ENCODE measurements around the gene GLYAT. TPM values are rescaled to one million over a fixed set of nuclear protein-coding genes. Genes with fewer than 3 reads are reported as not detected.

GLYAT gene
- total RNA-seq, 3 donors from 2014 or later, result 15.8 TPM; not detected in 2

- no peak overlapping the region for H3K27ac ChIP-seq
- H3K4me1 ChIP-seq, result no peaks in the 10 kb centered on the region
- H3K27me3 ChIP-seq, result no peaks in the 10 kb centered on the region
- TF ChIP-seq POLR2AphosphoS5 (IDR thresholded peaks at IDR 0.05) (no peak), POLR2A (IDR thresholded peaks at IDR 0.05) (no peak)
- TF ChIP-seq, protein P1, sequence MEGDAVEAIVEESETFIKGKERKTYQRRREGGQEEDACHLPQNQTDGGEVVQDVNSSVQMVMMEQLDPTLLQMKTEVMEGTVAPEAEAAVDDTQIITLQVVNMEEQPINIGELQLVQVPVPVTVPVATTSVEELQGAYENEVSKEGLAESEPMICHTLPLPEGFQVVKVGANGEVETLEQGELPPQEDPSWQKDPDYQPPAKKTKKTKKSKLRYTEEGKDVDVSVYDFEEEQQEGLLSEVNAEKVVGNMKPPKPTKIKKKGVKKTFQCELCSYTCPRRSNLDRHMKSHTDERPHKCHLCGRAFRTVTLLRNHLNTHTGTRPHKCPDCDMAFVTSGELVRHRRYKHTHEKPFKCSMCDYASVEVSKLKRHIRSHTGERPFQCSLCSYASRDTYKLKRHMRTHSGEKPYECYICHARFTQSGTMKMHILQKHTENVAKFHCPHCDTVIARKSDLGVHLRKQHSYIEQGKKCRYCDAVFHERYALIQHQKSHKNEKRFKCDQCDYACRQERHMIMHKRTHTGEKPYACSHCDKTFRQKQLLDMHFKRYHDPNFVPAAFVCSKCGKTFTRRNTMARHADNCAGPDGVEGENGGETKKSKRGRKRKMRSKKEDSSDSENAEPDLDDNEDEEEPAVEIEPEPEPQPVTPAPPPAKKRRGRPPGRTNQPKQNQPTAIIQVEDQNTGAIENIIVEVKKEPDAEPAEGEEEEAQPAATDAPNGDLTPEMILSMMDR (IDR thresholded peaks at IDR 0.05), result no peak
- no peak overlapping the region for H3K4me3 ChIP-seq
- peaks cover 0 to 31% of the 10 kb centered on the region in 2 donors for H3K9me3 ChIP-seq
- DNase-seq (ENCODE audit: low spot score in 2 of 2), result no peak
- no peaks in the 10 kb centered on the region for H3K36me3 ChIP-seq
- intact Hi-C loops (cut with DNase I; ENCODE audit: low total_unique reads), result no loop called here
Measured at GRCh38 chr11:58742981-58743880, 11.5 kb upstream of the GLYAT start.

DNA sequence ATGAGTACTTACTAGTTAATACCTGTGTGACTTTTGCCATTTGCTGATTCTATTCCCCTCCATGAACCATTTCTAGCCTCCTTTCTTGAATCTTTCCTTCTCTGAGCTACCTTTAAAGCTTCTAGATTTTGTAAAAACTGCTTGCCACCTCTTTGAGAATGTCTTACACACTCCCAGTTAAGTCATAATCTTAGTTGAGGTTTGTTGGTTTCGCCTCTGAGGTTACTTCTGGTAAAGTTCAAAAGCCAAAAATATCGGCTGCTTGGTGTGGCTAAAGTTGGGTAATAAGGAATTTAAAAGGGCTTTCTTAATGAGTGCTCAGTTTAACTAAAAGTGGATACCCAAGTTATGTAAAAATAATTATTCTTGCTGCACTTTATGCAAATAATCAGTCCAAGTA, 10.4 kb upstream of the GLYAT start:
- no peaks in the 10 kb centered on the region for H3K27me3 ChIP-seq
- H3K36me3 ChIP-seq, result no peaks in the 10 kb centered on the region
- no peak overlapping the region for H3K4me3 ChIP-seq
- intact Hi-C loops (cut with DNase I; ENCODE audit: low total_unique reads), result no loop called here
- no peak for TF ChIP-seq POLR2A (IDR thresholded peaks at IDR 0.05)
- no peak for TF ChIP-seq POLR2AphosphoS5 (IDR thresholded peaks at IDR 0.05)
- TF ChIP-seq, protein P1 (IDR thresholded peaks at IDR 0.05), result no peak
- H3K4me1 ChIP-seq, result no peaks in the 10 kb centered on the region
- DNase-seq (ENCODE audit: low spot score in 2 of 2), result no peak
- no peak overlapping the region for H3K27ac ChIP-seq
- H3K9me3 ChIP-seq, result peaks cover 0 to 31% of the 10 kb centered on the region in 2 donors

- TF ChIP-seq, protein P1 (IDR thresholded peaks at IDR 0.05), result no peak
- no peak for TF ChIP-seq POLR2AphosphoS5 (IDR thresholded peaks at IDR 0.05)
- TF ChIP-seq POLR2A (IDR thresholded peaks at IDR 0.05), result no peak
- no peaks in the 10 kb centered on the region for H3K4me1 ChIP-seq
- intact Hi-C loops (cut with DNase I; ENCODE audit: low total_unique reads), result no loop called here
- H3K36me3 ChIP-seq, result no peaks in the 10 kb centered on the region
- H3K27ac ChIP-seq, result no peak overlapping the region
- H3K4me3 ChIP-seq, result no peak overlapping the region
- no peaks in the 10 kb centered on the region for H3K27me3 ChIP-seq
- peaks cover 0 to 31% of the 10 kb centered on the region in 2 donors for H3K9me3 ChIP-seq
- no peak for DNase-seq (ENCODE audit: low spot score in 2 of 2)
Measured at GRCh38 chr11:58741127-58741526, 9.4 kb upstream of the GLYAT start.

DNA sequence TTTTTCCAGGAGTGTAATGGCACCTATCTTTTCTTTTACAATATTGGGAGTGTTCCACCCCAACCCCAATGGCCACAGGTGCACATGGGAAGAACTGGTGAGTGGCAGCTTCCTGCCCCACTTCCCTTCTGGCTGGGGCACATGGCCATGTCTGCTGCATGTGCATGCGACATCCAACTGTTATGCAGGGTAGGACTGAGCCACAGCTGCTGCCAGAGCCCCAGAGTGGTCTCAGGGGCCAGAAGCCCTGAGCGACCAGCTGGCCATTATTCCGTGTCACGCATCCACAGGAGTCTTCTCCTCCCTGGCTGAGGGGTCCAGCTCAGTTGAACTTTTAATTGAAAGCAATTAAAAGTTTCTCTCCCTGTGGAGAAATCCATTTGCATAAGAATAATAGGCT, 8.7 kb upstream of the GLYAT start:
- no peak overlapping the region for H3K27ac ChIP-seq
- H3K9me3 ChIP-seq, result peaks cover 0 to 31% of the 10 kb centered on the region in 2 donors

More for the DNA sequence above, 8.7 kb upstream of the GLYAT start:
- H3K4me1 ChIP-seq, result no peaks in the 10 kb centered on the region
- H3K36me3 ChIP-seq, result no peaks in the 10 kb centered on the region
- no peak for DNase-seq (ENCODE audit: low spot score in 2 of 2)
- H3K4me3 ChIP-seq, result no peak overlapping the region
- H3K27me3 ChIP-seq, result no peaks in the 10 kb centered on the region
- intact Hi-C loops (cut with DNase I; ENCODE audit: low total_unique reads), result no loop called here
- TF ChIP-seq POLR2AphosphoS5 (IDR thresholded peaks at IDR 0.05) (no peak), POLR2A (IDR thresholded peaks at IDR 0.05) (no peak)
- TF ChIP-seq, protein P1 (IDR thresholded peaks at IDR 0.05), result no peak
